HG02840 (cell line): ENCODE results near the gene TCF4.

Experiments
- ATAC-seq: cut with Tn5 transposase; IDR thresholded peaks from one replicate; pipeline ENCODE4 v1.9.1; 2021; ENCODE audit warnings: mild to moderate bottlenecking, moderate library complexity, moderate number of reproducible peaks; ENCODE audit not compliant: unreplicated experiment, low FRiP score

Gene TCF4

DNA sequence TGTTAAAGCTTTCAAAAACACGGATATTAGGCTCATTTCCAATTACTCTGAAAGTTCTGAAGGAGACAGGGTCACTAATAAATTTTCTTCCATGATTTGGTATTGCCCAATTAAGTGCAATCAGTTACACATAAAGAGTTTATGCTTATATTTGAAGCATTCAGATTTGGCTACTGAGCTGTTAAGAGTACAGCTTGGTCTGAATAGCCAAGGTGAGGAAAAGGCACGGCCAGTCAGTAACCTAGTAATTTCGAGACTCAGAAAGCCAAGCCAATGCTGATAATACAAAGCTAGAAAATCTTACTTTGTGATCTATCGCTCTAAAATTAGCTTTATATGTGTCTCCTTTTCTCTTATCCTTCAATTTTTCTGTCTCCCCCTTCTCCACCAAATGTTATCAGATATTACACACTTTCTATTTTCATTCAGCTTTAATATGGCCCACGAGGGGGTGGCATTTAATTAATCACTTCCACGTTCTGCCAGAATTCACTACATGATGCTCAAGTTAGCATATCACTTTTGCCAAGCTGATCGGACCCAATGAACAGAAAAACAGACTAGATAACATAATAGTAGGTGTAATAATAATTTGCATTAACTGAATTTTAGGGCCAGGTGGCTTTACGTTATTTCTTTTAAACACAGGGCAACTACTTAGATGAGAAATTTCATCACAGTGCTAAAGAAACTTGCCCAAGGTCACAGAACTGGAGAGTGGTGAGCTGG is 138.4 kb downstream of the TCF4 start:
- no peak for ATAC-seq

DNA sequence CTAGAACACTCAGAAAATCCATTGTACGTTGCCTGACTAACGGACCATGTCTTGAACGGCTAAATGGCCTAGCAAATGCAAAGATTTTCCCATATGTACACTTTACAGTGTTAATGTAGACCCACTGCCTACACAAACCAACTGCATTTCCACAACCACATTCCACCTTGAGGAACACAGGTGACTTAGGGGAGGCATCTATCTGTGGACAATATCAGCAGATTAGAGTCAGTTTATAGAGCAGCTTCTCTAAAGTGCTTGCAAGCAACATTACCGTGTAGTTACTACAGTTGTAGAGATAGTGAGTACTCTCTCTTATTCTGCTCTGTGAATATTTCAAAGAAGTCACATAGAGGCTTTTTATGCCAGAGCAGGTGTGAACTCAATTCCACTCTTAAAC is 139.6 kb downstream of the TCF4 start:
- ATAC-seq, result no peak

DNA sequence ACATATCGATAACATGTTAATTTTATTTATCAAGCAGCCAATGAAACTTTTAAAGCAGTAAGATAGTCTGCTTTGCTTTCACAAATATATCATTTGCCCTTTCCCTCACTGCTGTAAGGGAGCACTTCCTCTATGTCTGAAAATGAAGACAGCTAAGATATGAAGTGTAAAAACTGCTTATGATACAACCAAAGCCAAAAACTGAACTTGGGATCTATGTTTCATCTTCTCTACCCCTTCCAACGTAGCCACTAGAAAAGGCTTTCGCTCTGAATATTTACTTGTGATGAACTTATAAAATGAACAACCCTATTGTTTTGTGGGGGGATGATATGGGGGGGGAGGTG is 140.3 kb downstream of the TCF4 start:
- ATAC-seq, result no peak

DNA sequence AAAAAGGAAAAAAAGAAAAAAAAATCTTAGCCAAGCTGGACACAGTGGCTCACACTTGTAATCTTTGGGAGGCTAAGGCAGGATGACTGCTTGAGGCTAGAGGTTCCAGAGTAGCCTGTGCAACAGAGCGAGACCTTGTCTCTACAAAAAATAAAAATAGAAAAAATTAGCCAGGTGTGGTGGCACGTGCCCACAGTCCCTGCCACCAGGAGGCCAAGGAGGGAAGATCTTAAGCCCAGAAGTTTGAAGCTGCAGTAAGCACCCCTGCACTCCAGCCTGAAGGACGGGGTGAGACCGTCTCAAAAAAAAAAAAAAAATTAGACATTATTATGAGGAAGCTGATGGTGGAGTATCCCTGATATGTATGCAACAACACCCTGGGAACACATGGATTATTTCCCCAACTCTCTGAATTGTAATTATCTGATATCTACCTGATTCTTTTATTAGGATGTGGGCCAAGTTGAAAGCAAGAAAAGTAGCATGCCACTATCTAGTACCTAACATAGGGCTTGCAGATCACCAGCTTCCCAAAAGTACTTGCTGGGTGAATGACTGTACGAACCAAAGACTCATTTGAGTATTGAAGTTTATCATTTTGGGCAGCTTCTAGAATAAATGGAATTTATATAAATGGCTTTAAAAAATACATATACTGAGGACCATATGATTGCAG is 140.9 kb downstream of the TCF4 start:
- no peak for ATAC-seq

DNA sequence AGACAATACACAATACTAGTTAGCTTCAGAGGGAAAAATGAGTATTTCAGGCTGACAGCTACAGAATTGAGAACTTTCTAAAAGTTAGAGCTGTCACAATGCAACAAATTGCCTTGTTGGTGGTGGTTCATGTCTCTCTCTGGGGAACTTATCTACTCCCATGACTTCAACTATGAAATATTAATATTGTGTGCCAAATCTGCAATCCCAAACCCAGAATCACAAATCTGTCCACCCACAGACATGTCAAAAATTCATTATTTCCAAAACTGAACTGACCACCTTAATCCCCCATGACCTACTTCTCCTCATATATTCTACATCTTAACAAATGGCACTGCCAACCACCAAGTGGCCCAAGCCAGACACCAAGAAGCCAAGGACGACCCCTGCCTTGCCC is 143.5 kb downstream of the TCF4 start:
- ATAC-seq, result no peak

DNA sequence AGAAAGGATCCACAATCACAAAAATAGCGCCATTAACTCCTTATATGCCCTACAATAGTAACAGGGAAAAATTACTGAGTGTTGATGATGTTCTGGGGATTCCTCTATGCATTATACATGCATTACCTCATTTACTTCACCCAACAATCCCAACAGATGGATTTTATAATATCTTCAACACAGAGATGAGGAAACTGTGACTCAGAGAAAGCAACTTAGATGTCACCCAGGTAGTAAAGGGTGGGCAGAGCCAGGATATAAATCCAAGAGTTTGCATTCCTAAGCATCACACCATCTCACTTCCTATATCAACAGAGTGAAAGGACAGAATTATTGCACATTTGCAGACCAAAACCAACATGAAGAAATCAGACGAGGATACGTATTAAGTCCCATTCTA is 144.2 kb downstream of the TCF4 start:
- ATAC-seq, result no peak

DNA sequence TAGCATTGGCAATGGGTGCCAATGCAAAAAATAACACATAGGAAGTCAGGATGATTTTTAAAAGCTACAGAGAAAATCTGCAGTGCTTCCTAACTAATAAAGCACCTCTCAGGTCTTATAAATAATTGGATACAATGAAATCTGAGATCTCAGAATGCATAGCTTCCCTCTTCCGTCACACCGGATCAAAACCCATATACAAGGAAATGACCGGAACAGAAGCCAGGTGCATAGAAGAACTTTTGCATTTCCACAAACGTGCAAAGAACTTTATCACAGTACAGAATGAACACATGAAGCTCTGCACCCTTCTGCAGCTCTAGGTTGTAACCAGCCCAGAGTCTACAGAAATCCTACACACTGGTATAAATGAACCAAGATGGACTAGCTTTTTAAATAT is 145.4 kb downstream of the TCF4 start:
- ATAC-seq, result no peak

DNA sequence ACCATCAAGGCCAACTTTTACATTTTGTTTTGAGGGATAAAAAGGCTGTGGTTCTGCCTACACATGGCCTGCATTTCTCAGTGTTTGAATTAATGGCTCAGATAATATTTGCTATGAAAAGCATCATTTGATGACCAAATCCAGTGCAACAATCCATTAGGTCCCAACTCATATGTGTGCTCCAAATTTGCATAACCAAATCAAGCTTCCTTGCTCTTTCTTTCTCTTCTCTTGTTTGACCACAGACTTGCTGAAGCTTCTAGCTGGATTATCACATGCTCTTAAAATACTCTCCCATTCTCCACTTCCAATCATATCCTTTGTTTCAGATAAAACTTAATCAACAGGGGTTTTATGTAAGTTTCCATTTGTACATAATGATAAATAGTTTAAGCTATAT is 147.0 kb downstream of the TCF4 start:
- no peak for ATAC-seq

DNA sequence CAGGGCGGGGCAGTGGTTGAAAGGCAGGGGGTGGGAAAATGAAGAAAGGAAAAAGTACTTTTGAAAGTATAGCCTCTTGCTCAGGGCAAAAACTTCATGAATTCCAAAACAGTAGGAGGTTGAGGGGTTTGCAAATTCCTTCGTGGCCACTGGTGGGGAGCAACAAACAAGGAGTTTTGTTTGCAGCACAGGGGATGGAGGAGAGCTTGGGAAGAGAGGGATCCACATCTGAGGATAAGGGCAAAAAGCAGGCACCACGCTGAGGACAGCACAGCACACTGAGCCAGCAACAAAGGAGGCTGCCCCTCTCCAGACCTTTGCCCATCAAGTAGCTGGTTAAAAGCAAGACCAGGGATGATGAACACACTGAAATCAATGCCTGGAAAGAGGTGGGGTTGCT is 148.9 kb downstream of the TCF4 start:
- ATAC-seq, result no peak

DNA sequence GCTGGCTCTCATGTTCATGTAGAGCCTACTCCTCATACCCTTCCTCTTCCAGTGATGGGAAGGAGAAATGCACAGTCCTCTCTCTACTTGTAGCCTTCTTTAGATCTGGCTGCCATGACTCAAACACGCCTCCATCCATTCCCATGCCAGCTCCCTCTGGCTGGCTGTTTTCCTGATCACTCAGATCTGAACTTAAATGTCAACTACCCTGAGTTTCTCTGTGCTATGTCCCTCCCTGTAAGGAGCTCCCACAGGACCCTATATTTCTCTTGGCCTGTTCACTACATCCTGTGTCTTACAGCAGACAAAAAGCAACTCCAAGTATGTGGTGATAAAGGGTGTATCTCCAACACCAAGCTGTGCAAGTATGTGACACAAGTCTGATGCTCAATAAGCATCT is 152.4 kb downstream of the TCF4 start:
- no peak for ATAC-seq

DNA sequence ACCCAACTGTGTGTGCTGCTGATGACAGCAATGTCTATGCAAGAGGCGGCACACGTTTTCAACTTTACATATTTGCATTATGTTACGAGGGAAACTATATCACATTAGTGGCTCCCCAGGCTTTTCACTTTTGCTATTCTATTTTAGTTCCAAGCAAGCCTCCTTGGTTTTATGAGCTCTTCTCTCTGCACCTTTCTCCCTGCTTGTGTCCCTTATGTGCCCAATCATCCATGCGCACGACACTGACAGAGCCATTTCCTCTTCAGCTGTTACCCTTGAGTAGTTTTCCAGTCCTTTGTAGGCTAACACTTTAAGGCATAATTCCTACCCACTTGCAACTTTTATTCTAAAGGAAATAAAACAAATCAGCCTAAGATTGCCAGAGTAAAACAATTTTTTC is 154.3 kb downstream of the TCF4 start:
- no peak for ATAC-seq

DNA sequence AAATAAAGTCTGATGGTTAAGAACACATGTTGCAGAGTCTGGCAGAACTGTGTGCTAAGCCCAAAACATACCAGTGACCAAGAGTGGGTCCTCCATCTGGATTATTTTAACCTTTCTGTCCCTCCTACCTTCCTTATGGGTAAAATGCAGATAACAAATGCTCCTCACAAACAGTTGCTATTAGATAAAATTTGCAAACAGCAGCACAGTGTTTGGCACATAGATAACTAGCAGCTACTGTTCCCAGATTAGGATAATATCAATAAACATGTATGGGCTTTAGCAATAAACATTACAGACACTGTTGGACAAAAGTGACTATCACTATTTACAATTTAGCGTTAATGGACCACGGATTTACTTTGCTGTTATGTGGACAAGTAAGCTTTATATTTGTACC is 154.9 kb downstream of the TCF4 start:
- ATAC-seq, result no peak

DNA sequence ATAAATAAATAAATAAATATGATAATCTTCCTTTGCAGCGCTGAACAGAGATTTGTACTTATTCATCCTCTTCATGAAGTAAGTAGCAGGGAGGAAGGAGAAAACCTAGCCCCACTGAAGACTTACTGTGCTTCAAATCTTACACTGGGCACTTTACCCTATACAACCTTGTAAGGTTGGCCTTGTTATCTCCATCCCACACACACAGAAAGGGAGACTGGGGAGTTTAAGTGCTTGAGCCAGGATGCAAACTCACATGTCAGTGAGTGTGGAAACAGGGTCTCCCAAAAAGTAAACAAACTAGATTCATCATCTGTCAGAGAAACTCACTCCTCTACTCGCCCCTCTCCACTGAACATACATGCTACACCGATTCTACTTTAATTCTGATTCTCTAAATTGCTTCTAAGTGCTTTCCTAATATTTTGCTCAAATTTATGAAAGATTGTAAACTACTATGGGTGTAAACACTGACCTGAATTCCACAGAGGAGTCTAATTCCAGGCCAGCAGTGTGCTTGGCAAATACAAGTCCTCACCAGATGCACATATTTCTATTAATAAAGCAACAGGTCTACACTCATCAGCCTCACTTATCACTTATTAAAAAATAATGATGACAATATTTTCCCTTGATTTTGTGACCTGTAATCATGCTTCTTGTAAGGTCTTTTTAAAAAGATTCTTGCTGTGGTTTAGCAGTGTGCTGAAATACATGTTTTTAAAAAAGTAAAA is 155.5 kb downstream of the TCF4 start:
- ATAC-seq, result no peak

DNA sequence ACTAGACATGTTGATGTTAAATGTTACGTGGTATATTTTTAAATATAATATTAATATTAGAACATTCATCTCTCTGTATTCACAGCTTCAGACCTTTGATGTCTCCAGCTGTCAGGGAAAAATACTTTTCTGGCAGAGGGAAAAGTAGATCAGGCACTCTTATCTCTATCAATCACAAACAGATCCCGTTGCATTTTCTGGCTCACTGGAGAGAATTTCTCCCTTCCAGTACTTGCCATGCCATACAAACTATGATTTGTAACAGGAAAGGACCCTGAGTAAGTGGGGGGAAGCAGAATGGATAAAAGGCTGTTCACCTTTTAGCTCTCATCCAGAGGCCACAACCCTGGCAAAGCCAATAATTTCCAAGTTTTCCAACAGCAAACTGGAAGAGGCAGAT is 158.0 kb downstream of the TCF4 start:
- no peak for ATAC-seq

DNA sequence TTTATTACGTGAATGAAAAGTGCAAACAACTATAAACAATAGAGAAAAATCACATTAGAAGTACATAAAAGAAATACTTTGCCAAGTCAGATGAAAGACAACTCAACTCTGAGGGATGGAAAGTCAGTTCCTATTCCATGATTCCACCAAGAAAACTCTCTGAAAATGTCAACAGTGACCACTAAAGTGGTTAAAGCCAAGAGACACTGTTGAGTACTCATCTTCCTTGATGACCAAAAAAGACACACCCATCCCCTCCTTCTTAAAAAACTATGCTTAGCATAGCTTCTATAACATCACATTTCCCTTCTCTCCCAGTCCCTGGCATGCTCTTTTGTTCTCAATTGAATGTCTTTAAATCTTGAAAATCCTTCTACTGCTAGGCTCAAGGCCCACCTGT is 160.0 kb downstream of the TCF4 start:
- ATAC-seq, result no peak

DNA sequence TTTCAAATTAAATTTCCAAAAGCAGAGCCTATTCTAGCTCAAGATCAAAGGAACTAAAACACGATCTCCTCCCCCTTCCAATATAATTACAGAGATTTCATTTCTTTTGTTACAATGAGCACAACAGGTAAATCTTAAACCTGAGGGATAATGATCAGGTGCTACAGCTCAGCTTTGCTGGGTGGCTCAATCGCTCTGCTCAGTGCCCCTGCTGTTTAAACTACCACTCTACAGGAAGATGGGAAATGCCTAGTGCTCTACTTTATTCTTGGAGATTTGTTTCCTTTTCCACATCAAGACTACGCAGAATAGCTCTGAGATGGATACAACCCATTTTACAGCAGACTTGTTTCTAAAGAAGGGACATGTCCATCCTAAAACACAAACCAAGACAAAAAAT is 162.3 kb downstream of the TCF4 start:
- ATAC-seq, result no peak

DNA sequence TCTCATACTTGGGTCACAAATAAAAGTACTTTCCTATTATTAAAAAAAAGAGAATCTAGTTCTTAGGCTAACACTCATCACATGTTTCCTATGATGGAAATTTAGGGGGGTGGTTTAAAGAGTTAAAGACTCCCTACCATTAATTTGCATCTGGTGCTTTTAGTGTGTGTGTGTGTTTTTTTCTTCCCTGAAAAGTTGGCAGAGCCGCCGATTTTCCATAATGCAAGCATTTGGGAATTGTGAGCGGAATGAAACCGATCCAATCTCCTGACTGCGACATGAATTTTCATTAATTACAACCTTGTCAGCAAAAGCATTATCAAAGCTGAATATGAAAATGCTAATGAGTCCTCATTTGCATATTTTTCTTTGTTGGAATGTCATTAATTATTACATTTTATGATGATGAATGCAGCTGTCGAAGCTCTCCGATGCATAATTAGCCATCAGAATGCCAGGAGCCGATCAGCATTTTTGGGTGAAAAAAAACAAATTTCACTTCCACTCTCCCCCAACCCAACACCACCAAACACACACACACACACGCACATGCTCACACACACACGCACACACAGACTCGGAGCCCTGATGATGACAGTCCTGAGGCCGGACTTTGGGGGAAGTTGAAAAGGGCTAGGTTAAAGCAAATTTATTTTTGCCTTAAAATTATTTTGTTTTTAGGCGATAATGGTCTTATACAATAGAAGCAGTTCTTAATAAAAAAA is 165.4 kb downstream of the TCF4 start:
- ATAC-seq, result no peak

DNA sequence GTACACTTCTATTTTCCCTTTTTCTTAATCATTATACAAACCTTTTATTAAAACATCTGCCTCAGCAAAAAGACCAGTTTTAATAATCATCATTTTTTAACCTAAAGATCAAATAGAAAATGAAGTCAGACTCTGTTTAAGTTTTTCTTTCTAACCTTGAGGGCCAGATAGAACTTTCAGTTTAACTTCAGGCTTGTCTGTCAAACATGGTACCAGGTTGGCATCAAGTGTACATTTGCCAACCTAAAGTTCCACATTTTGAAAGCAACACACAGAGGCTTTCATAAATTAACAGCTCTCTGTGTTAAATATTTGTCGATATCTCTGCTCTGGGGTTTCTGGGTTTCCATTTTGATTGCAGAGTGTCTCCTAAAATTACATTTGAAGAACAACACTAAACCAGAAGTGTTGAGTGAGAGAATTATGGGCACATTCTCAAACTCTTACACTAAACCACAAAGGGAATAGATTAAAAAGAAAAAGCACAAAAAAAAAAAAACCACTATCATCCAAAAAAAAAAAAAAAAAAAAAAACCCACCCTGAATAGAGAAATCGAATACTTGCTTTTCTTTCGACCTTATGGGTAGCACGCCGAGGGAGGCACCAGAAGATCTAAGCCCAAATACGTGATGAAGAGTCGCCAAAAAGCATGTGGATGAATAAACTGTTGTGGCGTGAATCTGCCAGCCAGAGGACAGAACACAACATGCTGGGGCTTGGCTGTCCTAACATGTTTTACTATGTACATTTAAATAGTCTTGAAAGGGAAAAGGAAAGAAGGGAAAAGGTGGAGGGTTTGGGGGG is 166.2 kb downstream of the TCF4 start:
- no peak for ATAC-seq

DNA sequence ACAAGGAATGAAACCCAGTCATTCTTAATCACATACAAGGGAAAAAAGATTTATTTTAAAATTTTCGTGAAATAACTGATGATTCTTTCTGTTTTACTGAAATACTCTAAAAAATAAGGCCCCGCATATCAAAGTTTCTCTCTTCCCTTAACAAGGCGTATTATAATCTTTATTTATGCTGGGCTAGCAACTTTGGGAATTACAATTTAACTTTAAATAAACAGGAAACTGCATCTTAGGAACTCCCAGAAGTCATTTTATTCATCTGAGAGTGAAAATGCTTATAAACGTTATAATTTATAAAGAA is 166.7 kb downstream of the TCF4 start:
- ATAC-seq, result no peak

DNA sequence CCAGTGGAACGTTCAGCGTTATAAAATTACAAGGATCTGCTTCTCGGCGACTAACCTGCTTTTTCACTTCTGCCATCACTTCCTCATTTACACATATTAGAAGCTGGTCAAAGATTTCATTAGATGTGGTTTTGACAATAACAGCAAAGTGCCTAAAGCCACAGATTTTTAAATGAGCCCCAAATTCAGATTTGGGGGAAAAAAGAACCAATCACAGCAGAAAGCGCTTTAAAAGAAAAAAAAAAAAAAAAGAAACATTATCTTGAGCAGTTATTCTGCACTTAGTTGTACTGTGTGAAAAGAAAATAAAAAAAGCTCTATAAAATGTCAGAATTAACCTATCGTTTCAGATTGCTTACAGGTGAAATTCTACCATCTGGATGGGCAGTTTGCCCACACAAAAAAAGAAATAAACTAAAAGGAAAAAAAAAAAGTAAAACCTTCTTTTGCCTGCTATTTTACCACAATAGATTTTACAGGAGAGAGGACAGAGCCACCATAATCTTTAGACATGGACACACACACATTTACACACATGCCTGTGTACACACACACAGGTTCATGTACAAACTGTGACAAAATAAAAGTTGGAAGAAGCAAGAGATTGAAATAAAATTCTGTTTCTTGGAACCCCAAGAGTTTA is 167.2 kb downstream of the TCF4 start:
- ATAC-seq, result peak; percentile 47
